HEK293 (cell line): ENCODE measurements around the gene GPN1.

ENCODE experiments used
- CTCF ChIA-PET: fragments of 350-600 bp; formaldehyde crosslinking; extraction: SDS; loops from one replicate; lab custom pipeline; 2021; ENCODE audit warnings: antibody characterized with exemption; lab: Yijun Ruan, JAX
- POLR2A ChIA-PET: fragments of 300-600 bp; formaldehyde crosslinking; extraction: SDS; loops from one replicate; lab custom pipeline; 2020; ENCODE audit warnings: antibody characterized with exemption, inconsistent platforms; lab: Yijun Ruan, JAX
- H3K27ac ChIP-seq: fragments of 200-500 bp; sonication (Bioruptor generic); 2 replicates; pipeline ENCODE4 v1.5.1; 2014; ENCODE audit warnings: low read depth, low read length, control low read depth, inconsistent platforms; ENCODE audit errors: extremely low read depth
- H3K36me3 ChIP-seq, 2 experiments: fragments of 200-500 bp in 1 of 2; sonication (Bioruptor generic) in 1 of 2; 1 replicate in 1 of 2; 2 replicates in 1 of 2; pipeline ENCODE4 v1.5.1; 2014 to 2017; ENCODE audit warnings: inconsistent platforms in 2 of 2, low read length in 2 of 2; ENCODE audit not compliant: control insufficient read depth in 2 of 2, insufficient read depth in 1 of 2
- H3K4me1 ChIP-seq: fragments of 200-500 bp; sonication (Bioruptor generic); 2 replicates; pipeline ENCODE4 v1.5.1; 2014; ENCODE audit warnings: mild to moderate bottlenecking, low read length, inconsistent platforms; ENCODE audit not compliant: control insufficient read depth, insufficient read depth
- H3K4me3 ChIP-seq: 2 replicates; pipeline ENCODE4 v1.5.1; 2011; ENCODE audit warnings: low read depth, mild to moderate bottlenecking, control low read depth, low read length, moderate library complexity
- H3K9me3 ChIP-seq: fragments of 200-500 bp; sonication (Bioruptor generic); 2 replicates; pipeline ENCODE4 v1.5.1; 2014; ENCODE audit warnings: low read depth, low read length, inconsistent platforms; ENCODE audit not compliant: control insufficient read depth, insufficient read depth
- BCL6B ChIP-seq: fragments of 450-650 bp; formaldehyde crosslinking; IDR thresholded peaks from 2 replicates; pipeline ENCODE4 v1.5.1; 2017; ENCODE audit warnings: missing biosample characterization, missing genetic modification characterization
- CTCF ChIP-seq: fragments of 450-650 bp; formaldehyde crosslinking; IDR thresholded peaks from 2 replicates; pipeline ENCODE4 v1.5.1; 2016; ENCODE audit warnings: missing biosample characterization, missing genetic modification characterization
- FEZF1 ChIP-seq: fragments of 450-650 bp; formaldehyde crosslinking; IDR thresholded peaks from 2 replicates; pipeline ENCODE4 v1.5.1; 2016; ENCODE audit warnings: missing biosample characterization, missing genetic modification characterization
- GLI4 ChIP-seq: fragments of 450-650 bp; formaldehyde crosslinking; IDR thresholded peaks from 2 replicates; pipeline ENCODE4 v1.5.1; 2016; ENCODE audit warnings: missing biosample characterization, missing genetic modification characterization
- MYNN ChIP-seq: fragments of 450-650 bp; formaldehyde crosslinking; IDR thresholded peaks from 2 replicates; pipeline ENCODE4 v1.5.1; 2016; ENCODE audit warnings: missing biosample characterization, missing genetic modification characterization, borderline replicate concordance
- OVOL3 ChIP-seq: fragments of 450-650 bp; formaldehyde crosslinking; IDR thresholded peaks from 2 replicates; pipeline ENCODE4 v1.5.1; 2016; ENCODE audit warnings: missing biosample characterization, missing genetic modification characterization
- PATZ1 ChIP-seq: fragments of 450-650 bp; formaldehyde crosslinking; IDR thresholded peaks from 2 replicates; pipeline ENCODE4 v1.5.1; 2016; ENCODE audit warnings: missing biosample characterization, missing genetic modification characterization
- PRDM6 ChIP-seq: fragments of 450-650 bp; formaldehyde crosslinking; IDR thresholded peaks from 2 replicates; pipeline ENCODE4 v1.5.1; 2017; ENCODE audit warnings: missing biosample characterization, missing genetic modification characterization
- ZBTB10 ChIP-seq: fragments of 450-650 bp; formaldehyde crosslinking; IDR thresholded peaks from 2 replicates; pipeline ENCODE4 v1.5.1; 2016; ENCODE audit warnings: missing biosample characterization, missing genetic modification characterization
- ZBTB49 ChIP-seq: fragments of 450-650 bp; formaldehyde crosslinking; IDR thresholded peaks from 2 replicates; pipeline ENCODE4 v1.5.1; 2016; ENCODE audit warnings: missing biosample characterization, missing genetic modification characterization, low read depth
- ZNF132 ChIP-seq: fragments of 450-650 bp; formaldehyde crosslinking; IDR thresholded peaks from 2 replicates; pipeline ENCODE4 v1.5.1; 2017; ENCODE audit warnings: missing biosample characterization, missing genetic modification characterization, borderline replicate concordance
- ZNF302 ChIP-seq: fragments of 450-650 bp; formaldehyde crosslinking; IDR thresholded peaks from 2 replicates; pipeline ENCODE4 v1.5.1; 2016; ENCODE audit warnings: missing biosample characterization, missing genetic modification characterization, low read depth
- ZNF350 ChIP-seq: fragments of 450-650 bp; formaldehyde crosslinking; IDR thresholded peaks from 2 replicates; pipeline ENCODE4 v1.5.0; 2017; ENCODE audit warnings: missing biosample characterization, mild to moderate bottlenecking, missing genetic modification characterization
- ZNF404 ChIP-seq: fragments of 450-650 bp; formaldehyde crosslinking; IDR thresholded peaks from 2 replicates; pipeline ENCODE4 v1.5.1; 2017; ENCODE audit warnings: missing biosample characterization, missing genetic modification characterization
- ZNF521 ChIP-seq: fragments of 450-650 bp; formaldehyde crosslinking; IDR thresholded peaks from 2 replicates; pipeline ENCODE4 v1.5.1; 2017; ENCODE audit warnings: missing biosample characterization, mild to moderate bottlenecking, missing genetic modification characterization
- ZNF560 ChIP-seq: fragments of 450-650 bp; formaldehyde crosslinking; IDR thresholded peaks from 2 replicates; pipeline ENCODE4 v1.5.1; 2017; ENCODE audit warnings: missing biosample characterization, missing genetic modification characterization, borderline replicate concordance
- ZNF610 ChIP-seq: fragments of 450-650 bp; formaldehyde crosslinking; IDR thresholded peaks from 2 replicates; pipeline ENCODE4 v1.5.1; 2016; ENCODE audit warnings: missing biosample characterization, missing genetic modification characterization, borderline replicate concordance
- ZNF645 ChIP-seq: fragments of 450-650 bp; formaldehyde crosslinking; IDR thresholded peaks from 2 replicates; pipeline ENCODE4; 2016; ENCODE audit warnings: missing biosample characterization, missing genetic modification characterization
- ZSCAN23 ChIP-seq: fragments of 450-650 bp; formaldehyde crosslinking; IDR thresholded peaks from 2 replicates; pipeline ENCODE4 v1.5.1; 2016; ENCODE audit warnings: missing biosample characterization, missing genetic modification characterization

Gene GPN1

GRCh38 chr2:27588308-27588707 lies 40.5 kb upstream of the GPN1 start:
- no peak for TF ChIP-seq PRDM6 (tag by site-specific recombination)
- no peak for TF ChIP-seq ZBTB10 (tag by site-specific recombination)
- no peak for TF ChIP-seq MYNN
- no peak for TF ChIP-seq ZNF302 (tag by site-specific recombination)
- no peak for TF ChIP-seq PATZ1 (tag by site-specific recombination)
- no peak for TF ChIP-seq BCL6B (tag by site-specific recombination)
- no peak for TF ChIP-seq ZNF610
- TF ChIP-seq, all 188 proteins: peak for 0
- peaks cover 6% of the 10 kb centered on the region; the same call in 1 of the 2 replicates for H3K4me1 ChIP-seq
- ChIA-PET POLR2A (no interaction called here), CTCF (no interaction called here)
- no peak overlapping the region for H3K27ac ChIP-seq
- H3K4me3 ChIP-seq, result no peak overlapping the region
- H3K36me3 ChIP-seq, result peaks cover 0 to 3% of the 10 kb centered on the region in 2 experiments; a peak in 1 of 3 replicates
- H3K9me3 ChIP-seq, result no peaks in the 10 kb centered on the region

- H3K36me3 ChIP-seq, result peaks cover 0 to 3% of the 10 kb centered on the region in 2 experiments; a peak in 1 of 3 replicates
- peaks cover 5% of the 10 kb centered on the region; the same call in 1 of the 2 replicates for H3K4me1 ChIP-seq
- H3K9me3 ChIP-seq, result no peaks in the 10 kb centered on the region
- H3K4me3 ChIP-seq, result no peak overlapping the region
- ChIA-PET POLR2A (no interaction called here), CTCF (interaction anchor here (0.7 kb wide), 1 partner anchor 50 kb away, joined by 3 read pairs; no protein-coding TSS in a partner anchor)
- no peak overlapping the region for H3K27ac ChIP-seq
- TF ChIP-seq GLI4 (tag by site-specific recombination) (no peak), FEZF1 (no peak), ZNF521 (tag by site-specific recombination) (no peak), ZNF645 (tag by site-specific recombination) (no peak), OVOL3 (tag by site-specific recombination) (no peak), ZNF404 (tag by site-specific recombination) (no peak), ZNF132 (tag by site-specific recombination) (no peak), ZBTB49 (tag by site-specific recombination) (no peak), ZNF560 (no peak), ZNF350 (no peak), CTCF (no peak), PATZ1 (tag by site-specific recombination) (no peak), ZSCAN23 (tag by site-specific recombination) (no peak)
These were observed 37.1 kb upstream of the GPN1 start for GRCh38 chr2:27591745-27592144.
